GM12865 (cell line): ENCODE data around the gene PANX1.

Experiments
- DNase-seq: peaks from one replicate; pipeline ENCODE4 v3.0.0; 2010; ENCODE audit warnings: low read depth
- H3K4me3 ChIP-seq: 2 replicates; pipeline ENCODE4 v1.5.1; 2011; ENCODE audit warnings: mild to moderate bottlenecking, low read depth, low read length, control low read depth
- CTCF ChIP-seq: IDR thresholded peaks from 2 replicates; pipeline ENCODE4 v1.5.1; 2011; ENCODE audit warnings: low read length, control low read depth, low read depth, inconsistent platforms; ENCODE audit not compliant: insufficient read depth; ENCODE audit errors: missing control alignments

Gene PANX1

DNA sequence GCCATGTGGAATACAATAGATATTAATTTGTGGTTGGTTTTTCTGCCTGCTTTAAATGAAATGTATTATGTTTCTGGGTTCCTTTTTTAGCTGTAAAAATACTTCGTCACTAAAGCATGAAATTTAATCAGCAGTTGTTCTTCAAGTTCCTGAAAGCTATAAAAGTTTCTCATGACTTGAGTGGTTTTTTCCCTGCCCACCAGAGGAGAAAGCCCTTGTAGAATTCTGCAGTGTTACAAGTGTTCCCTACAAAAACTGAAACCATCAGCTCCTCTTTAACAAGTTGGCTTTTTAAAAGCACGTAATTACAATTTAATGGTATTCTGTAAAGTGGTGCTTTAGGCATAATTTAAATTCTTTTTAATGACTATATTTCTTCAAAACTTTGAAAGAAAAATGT is 56.2 kb downstream of the PANX1 start:
- DNase-seq, result no peak
- H3K4me3 ChIP-seq, result no peak overlapping the region
- TF ChIP-seq CTCF, result no peak

GRCh38 chr11:94185416-94186084 is 56.9 kb downstream of the PANX1 start:
- no peak for TF ChIP-seq CTCF
- no peak overlapping the region for H3K4me3 ChIP-seq
- no peak for DNase-seq

GRCh38 chr11:94186342-94187203 is 57.9 kb downstream of the PANX1 start:
- no peak for TF ChIP-seq CTCF
- H3K4me3 ChIP-seq, result no peak overlapping the region
- no peak for DNase-seq

DNA sequence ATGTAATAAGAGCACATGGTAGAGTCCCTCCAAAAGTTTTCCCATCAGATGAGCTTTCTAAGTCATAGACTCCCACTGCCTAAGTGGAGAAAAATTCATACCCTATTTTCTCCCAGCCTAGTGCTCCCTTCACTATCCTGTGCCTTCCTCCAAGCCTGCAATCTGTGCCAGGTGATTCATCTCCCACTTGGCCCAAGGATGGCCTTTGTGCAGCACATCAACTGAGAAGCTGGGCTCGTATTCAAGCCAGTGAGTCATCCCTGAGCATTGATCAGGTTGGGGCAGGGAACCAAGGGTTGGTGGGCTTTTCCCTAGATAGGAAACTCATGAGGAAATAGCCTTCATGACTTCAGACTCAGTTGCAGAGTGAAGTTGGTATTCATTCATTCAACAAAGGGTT is 64.6 kb downstream of the PANX1 start:
- TF ChIP-seq CTCF, result no peak
- DNase-seq, result no peak
- H3K4me3 ChIP-seq, result no peak overlapping the region

GRCh38 chr11:94194712-94195111 is 66.1 kb downstream of the PANX1 start:
- H3K4me3 ChIP-seq, result no peak overlapping the region
- DNase-seq, result no peak
- no peak for TF ChIP-seq CTCF

DNA sequence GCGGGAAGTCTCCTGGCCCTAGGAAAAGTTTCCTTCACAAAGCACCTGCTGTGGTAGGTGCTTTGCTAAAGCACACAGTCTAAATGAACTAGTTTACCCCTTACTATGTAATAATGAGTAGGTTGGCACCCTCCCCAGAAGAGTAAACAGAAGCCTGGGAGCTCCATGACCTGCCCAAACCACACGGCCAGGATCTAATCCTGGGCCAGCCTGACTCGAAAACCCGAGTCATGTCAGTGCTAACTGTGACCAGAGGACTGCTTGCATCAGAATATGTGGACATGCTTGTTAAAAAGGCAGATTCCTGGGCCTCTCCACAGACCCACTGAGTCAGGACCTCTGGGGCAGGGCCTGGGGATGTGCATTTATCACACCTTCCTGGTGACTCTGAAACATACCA is 67.7 kb downstream of the PANX1 start:
- no peak for TF ChIP-seq CTCF
- no peak overlapping the region for H3K4me3 ChIP-seq
- DNase-seq, result no peak
